HL-60 (cell line): ENCODE results near the gene MEX3C.
A peak's percentile ranks its signal among the peaks of the same experiment; 100 is the strongest.

Source experiments
- DNase-seq, 2 experiments: peaks; one replicate each; pipeline ENCODE4 v3.0.0-alpha.2; 2010 to 2020; ENCODE audit warnings: low read depth in 1 of 2, low spot score in 1 of 2
- H3K27ac ChIP-seq: fragments of 250-450 bp; sonication (Bioruptor Pico); replicated peaks from 2 replicates; pipeline ENCODE4 v1.5.1; 2020; ENCODE audit warnings: mild to moderate bottlenecking, moderate library complexity
- H3K27me3 ChIP-seq: fragments of 250-450 bp; sonication (Bioruptor Pico); 2 replicates; pipeline ENCODE4 v1.5.1; 2021; ENCODE audit warnings: mild to moderate bottlenecking, moderate library complexity; ENCODE audit not compliant: insufficient read depth, poor library complexity, severe bottlenecking
- H3K4me3 ChIP-seq: replicated peaks from 2 replicates; pipeline ENCODE4 v1.5.1; 2011; ENCODE audit warnings: mild to moderate bottlenecking, control low read depth, low read length; ENCODE audit not compliant: insufficient read depth
- GABPA ChIP-seq: IDR thresholded peaks from 2 replicates; pipeline ENCODE4 v1.6.1; 2012; ENCODE audit warnings: low read depth
- POLR2AphosphoS5 ChIP-seq: IDR thresholded peaks from 2 replicates; pipeline ENCODE4 v1.6.1; 2012; ENCODE audit warnings: low read depth
- REST ChIP-seq: IDR thresholded peaks from 2 replicates; pipeline ENCODE4 v1.6.1; 2012; ENCODE audit warnings: low read depth; ENCODE audit not compliant: insufficient replicate concordance
- SPI1 ChIP-seq: IDR thresholded peaks from 2 replicates; pipeline ENCODE4 v1.6.1; 2012; ENCODE audit warnings: low read depth, mild to moderate bottlenecking, borderline replicate concordance
- TF ChIP-seq, protein P1 (sequence below): IDR thresholded peaks from one replicate; pipeline ENCODE4 v1.5.1; 2011; ENCODE audit warnings: low read length, control low read depth, inconsistent platforms; ENCODE audit not compliant: insufficient read depth

The MEX3C gene

DNA sequence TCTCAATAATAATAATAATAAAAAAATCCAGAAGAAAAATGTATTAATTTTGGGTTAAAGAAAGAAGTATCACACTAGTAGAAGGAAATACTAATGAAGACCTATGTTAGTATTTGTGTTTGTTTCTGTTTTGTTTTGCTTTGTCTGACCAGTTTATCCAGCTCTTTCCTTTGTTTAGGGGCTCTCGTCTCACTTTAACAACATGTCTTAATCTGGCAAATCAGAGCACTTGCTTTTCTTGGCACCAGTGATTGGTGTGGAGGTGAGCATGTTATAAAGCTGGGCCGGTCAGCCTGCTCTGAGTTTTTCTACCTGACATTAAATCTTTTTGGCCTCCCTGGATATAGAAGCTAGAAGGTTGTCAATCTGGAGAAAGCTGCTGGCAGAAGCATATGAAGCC lies 15.1 kb upstream of the MEX3C start:
- Histone ChIP-seq H3K4me3 (no peak overlapping the region), H3K27me3 (no peaks in the 10 kb centered on the region), H3K27ac (no peak overlapping the region)
- no peak for DNase-seq
- TF ChIP-seq REST, result no peak
- TF ChIP-seq, protein P1, sequence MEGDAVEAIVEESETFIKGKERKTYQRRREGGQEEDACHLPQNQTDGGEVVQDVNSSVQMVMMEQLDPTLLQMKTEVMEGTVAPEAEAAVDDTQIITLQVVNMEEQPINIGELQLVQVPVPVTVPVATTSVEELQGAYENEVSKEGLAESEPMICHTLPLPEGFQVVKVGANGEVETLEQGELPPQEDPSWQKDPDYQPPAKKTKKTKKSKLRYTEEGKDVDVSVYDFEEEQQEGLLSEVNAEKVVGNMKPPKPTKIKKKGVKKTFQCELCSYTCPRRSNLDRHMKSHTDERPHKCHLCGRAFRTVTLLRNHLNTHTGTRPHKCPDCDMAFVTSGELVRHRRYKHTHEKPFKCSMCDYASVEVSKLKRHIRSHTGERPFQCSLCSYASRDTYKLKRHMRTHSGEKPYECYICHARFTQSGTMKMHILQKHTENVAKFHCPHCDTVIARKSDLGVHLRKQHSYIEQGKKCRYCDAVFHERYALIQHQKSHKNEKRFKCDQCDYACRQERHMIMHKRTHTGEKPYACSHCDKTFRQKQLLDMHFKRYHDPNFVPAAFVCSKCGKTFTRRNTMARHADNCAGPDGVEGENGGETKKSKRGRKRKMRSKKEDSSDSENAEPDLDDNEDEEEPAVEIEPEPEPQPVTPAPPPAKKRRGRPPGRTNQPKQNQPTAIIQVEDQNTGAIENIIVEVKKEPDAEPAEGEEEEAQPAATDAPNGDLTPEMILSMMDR, result no peak
- TF ChIP-seq POLR2AphosphoS5, result no peak
- no peak for TF ChIP-seq GABPA
- TF ChIP-seq SPI1, result no peak

GRCh38 chr18:51211552-51211951 lies 14.1 kb upstream of the MEX3C start:
- TF ChIP-seq SPI1 (peak; percentile 99), GABPA (peak; percentile 69), POLR2AphosphoS5 (peak; percentile 95), REST (no peak)
- TF ChIP-seq, protein P1, result no peak
- H3K27me3 ChIP-seq, result no peaks in the 10 kb centered on the region
- DNase-seq, result peak; percentile 98 to 100
- H3K27ac ChIP-seq, result peak overlapping the region; percentile 76
- no peak overlapping the region for H3K4me3 ChIP-seq

DNA sequence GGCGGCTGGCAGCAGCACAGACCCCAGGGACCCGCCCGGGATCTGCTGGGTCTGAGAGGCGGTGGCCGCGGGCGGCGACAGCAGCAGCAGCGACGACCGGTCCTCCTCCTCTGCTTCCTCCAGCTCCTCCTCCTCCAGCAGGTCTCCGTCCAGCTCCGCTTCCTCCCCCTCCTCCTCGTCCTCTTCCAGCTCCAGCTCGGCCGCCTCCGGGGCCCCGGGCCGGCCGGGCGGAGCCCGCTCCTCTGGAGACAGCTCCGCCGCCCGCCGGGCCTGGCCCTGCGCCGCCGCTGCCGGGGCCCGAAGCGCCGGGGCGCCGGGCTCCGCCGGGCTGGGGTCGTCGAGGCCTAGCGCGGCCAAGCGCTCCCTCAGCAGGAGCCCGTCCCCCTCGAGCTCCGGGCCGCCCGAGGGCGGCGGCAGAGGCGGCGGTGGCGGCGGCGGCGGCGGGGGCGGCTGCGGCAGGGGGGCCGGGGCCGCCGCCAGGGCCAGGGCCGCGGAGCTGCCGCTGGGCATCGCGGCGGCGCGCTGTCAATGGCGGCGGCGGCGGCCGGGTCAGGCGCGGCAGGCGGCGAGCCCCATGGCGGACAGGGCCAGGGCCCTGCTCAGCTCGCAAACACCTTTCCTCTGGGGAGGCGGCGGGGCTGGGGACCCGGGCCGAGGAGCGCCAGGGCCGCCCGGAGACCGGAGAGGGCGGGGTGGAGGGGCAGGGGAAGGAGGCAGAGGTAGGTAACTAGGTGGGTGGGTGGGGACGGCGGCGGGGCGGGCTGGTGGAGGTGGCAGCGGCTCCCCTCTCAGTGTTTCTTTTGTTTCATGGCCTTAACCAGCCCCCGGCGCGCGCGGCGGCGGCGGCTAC lies 445 bp downstream of the MEX3C start:
- DNase-seq, result peak; percentile 59 to 75
- TF ChIP-seq POLR2AphosphoS5, result no peak
- TF ChIP-seq, protein P1, result no peak
- TF ChIP-seq SPI1, result no peak
- TF ChIP-seq REST, result no peak
- no peak for TF ChIP-seq GABPA
- Histone ChIP-seq H3K27me3 (no peaks in the 10 kb centered on the region), H3K27ac (peak overlapping the region; percentile 85), H3K4me3 (peak overlapping the region; percentile 73)
